HepG2 (cell line): ENCODE measurements around the gene MRM1. TPM values are rescaled to one million over a fixed set of nuclear protein-coding genes. Genes with fewer than 3 reads are reported as not detected.
A peak's percentile ranks its signal among the peaks of the same experiment; 100 is the strongest.

Source experiments
- ARHGAP35 ChIP-seq: sonication (generic); formaldehyde crosslinking; IDR thresholded peaks from 2 replicates; pipeline ENCODE4 v1.9.0; 2022; ENCODE audit warnings: mild to moderate bottlenecking, inconsistent platforms, moderate library complexity, missing genetic modification reagents, borderline replicate concordance
- ARID2 ChIP-seq: sonication (generic); formaldehyde crosslinking; IDR thresholded peaks from 2 replicates; pipeline ENCODE4 v1.8.1; 2022; ENCODE audit warnings: mild to moderate bottlenecking, missing genetic modification reagents, borderline replicate concordance
- CENPX ChIP-seq: sonication (generic); formaldehyde crosslinking; IDR thresholded peaks from 2 replicates; pipeline ENCODE4 v1.9.0; 2021; ENCODE audit warnings: mild to moderate bottlenecking, missing genetic modification reagents, moderate library complexity
- FOXC1 ChIP-seq: sonication (generic); formaldehyde crosslinking; IDR thresholded peaks from 2 replicates; pipeline ENCODE4 v1.8.0; 2022; ENCODE audit warnings: mild to moderate bottlenecking, missing genetic modification reagents, borderline replicate concordance
- HDAC2 ChIP-seq: sonication (generic); formaldehyde crosslinking; IDR thresholded peaks from 2 replicates; pipeline ENCODE4 v1.4.0; 2020; ENCODE audit warnings: missing genetic modification reagents
- HOXD1 ChIP-seq: sonication (generic); formaldehyde crosslinking; IDR thresholded peaks from 2 replicates; pipeline ENCODE4 v1.5.0; 2020; ENCODE audit warnings: missing genetic modification reagents
- MTF1 ChIP-seq: sonication (generic); formaldehyde crosslinking; IDR thresholded peaks from 2 replicates; pipeline ENCODE4 v1.5.0; 2020; ENCODE audit warnings: missing genetic modification reagents
- MXI1 ChIP-seq: IDR thresholded peaks from 3 replicates; pipeline ENCODE4 v1.6.1; 2012; ENCODE audit warnings: low read depth, low read length, inconsistent platforms, borderline replicate concordance
- NR2F6 ChIP-seq, 2 experiments: IDR thresholded peaks; 2 replicates each; pipeline ENCODE4 v1.6.1; 2016; ENCODE audit warnings: antibody characterized with exemption in 1 of 2, mild to moderate bottlenecking in 1 of 2
- SPEN ChIP-seq: sonication (generic); formaldehyde crosslinking; IDR thresholded peaks from 2 replicates; pipeline ENCODE4 v1.5.1; 2020; ENCODE audit warnings: low read depth, mild to moderate bottlenecking, missing genetic modification reagents
- TOE1 ChIP-seq: sonication (generic); formaldehyde crosslinking; IDR thresholded peaks from 2 replicates; pipeline ENCODE4 v1.4.0; 2020; ENCODE audit warnings: mild to moderate bottlenecking, missing genetic modification reagents
- TRIM24 ChIP-seq: sonication (generic); formaldehyde crosslinking; IDR thresholded peaks from 2 replicates; pipeline ENCODE4 v1.8.0; 2022; ENCODE audit warnings: mild to moderate bottlenecking, missing genetic modification reagents
- ZBTB7A ChIP-seq: sonication (generic); formaldehyde crosslinking; IDR thresholded peaks from 2 replicates; pipeline ENCODE4 v1.8.0; 2022; ENCODE audit warnings: mild to moderate bottlenecking, missing genetic modification reagents
- ZNF12 ChIP-seq: sonication (generic); formaldehyde crosslinking; IDR thresholded peaks from 2 replicates; pipeline ENCODE4 v1.5.0; 2020; ENCODE audit warnings: missing genetic modification reagents
- ZNF264 ChIP-seq: sonication (generic); formaldehyde crosslinking; IDR thresholded peaks from 2 replicates; pipeline ENCODE4 v1.4.0; 2020; ENCODE audit warnings: missing genetic modification reagents
- ZNF577 ChIP-seq: sonication (generic); formaldehyde crosslinking; IDR thresholded peaks from 2 replicates; pipeline ENCODE4 v1.4.0; 2020; ENCODE audit warnings: mild to moderate bottlenecking, low read depth, missing genetic modification reagents, borderline replicate concordance
- polyA plus RNA-seq, 8 experiments: library from polyadenylated mRNA; depleted of rRNA in 3 of 8; stranded (reverse) in 7 of 8; unstranded in 1 of 8; fragments of >200 nt; fragmentation: Illumina TruSeq in 4 of 8; extraction: Trizol in 4 of 8; gene quantifications; 2 replicates each; pipeline versions ENCODE4 v1.2.1 to v1.2.3, GENCODE V29; 2011 to 2016; ENCODE audit warnings: low read depth in 4 of 8, missing spikeins in 1 of 8, mixed read lengths in 1 of 8; ENCODE audit not compliant: insufficient read depth in 1 of 8
- total RNA-seq, 5 experiments: library from RNA; depleted of rRNA; stranded (reverse); fragments of >200 nt; fragmentation: Illumina TruSeq; extraction: Trizol; gene quantifications; 2 replicates each; pipeline ENCODE4 v1.2.3, GENCODE V29; 2016; ENCODE audit warnings: low read depth in 1 of 5
- TF ChIP-seq, protein P1 (sequence below): sonication (generic); formaldehyde crosslinking; IDR thresholded peaks from 2 replicates; pipeline ENCODE4 v1.9.0; 2021; ENCODE audit warnings: mild to moderate bottlenecking, missing genetic modification reagents
- TF ChIP-seq, protein P2 (sequence below): IDR thresholded peaks from 2 replicates; pipeline ENCODE4 v1.6.1; 2012; ENCODE audit warnings: low read length, improper control_type of control experiment
- TF ChIP-seq, protein P3 (sequence below): sonication (generic); formaldehyde crosslinking; IDR thresholded peaks from 2 replicates; pipeline ENCODE4 v1.5.0; 2020; ENCODE audit warnings: missing genetic modification reagents

Gene MRM1
- total and polyA plus RNA-seq, 2 of the 13 experiments (the other 11 are each of a cell fraction or from before 2014, with no cell fraction given) = 4.1 to 11.3 TPM

DNA sequence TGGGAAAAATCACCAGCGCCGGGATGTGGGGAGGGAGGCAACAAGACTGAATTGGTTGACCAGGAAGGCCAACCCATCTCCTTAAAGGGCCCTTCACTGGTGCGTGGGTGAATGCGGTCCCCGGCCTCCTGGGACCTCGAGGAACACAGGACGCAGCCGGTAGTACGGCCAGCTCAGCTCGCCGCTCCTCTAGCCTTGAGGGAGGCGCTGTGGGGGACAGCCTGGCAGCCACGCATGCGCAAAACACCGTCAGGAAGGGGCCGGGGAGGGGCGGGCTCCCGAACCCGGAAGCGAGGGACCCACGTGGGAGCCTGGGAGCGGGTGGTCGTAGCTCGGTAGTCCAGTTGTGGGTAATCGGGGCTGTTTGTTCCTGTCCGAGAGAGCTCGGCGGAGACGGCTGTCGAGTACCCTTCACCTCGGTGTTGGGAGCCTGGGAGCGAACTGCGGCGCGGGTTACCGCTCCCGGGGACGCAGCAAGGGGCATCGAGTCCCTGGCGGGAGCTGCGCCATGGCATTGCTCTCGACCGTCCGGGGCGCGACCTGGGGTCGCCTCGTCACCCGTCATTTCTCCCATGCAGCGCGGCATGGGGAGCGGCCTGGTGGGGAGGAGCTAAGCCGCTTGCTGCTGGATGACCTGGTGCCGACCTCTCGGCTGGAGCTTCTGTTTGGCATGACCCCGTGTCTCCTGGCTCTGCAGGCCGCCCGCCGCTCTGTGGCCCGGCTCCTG is at the start of gene MRM1 (continued):
- TF ChIP-seq, protein P1, sequence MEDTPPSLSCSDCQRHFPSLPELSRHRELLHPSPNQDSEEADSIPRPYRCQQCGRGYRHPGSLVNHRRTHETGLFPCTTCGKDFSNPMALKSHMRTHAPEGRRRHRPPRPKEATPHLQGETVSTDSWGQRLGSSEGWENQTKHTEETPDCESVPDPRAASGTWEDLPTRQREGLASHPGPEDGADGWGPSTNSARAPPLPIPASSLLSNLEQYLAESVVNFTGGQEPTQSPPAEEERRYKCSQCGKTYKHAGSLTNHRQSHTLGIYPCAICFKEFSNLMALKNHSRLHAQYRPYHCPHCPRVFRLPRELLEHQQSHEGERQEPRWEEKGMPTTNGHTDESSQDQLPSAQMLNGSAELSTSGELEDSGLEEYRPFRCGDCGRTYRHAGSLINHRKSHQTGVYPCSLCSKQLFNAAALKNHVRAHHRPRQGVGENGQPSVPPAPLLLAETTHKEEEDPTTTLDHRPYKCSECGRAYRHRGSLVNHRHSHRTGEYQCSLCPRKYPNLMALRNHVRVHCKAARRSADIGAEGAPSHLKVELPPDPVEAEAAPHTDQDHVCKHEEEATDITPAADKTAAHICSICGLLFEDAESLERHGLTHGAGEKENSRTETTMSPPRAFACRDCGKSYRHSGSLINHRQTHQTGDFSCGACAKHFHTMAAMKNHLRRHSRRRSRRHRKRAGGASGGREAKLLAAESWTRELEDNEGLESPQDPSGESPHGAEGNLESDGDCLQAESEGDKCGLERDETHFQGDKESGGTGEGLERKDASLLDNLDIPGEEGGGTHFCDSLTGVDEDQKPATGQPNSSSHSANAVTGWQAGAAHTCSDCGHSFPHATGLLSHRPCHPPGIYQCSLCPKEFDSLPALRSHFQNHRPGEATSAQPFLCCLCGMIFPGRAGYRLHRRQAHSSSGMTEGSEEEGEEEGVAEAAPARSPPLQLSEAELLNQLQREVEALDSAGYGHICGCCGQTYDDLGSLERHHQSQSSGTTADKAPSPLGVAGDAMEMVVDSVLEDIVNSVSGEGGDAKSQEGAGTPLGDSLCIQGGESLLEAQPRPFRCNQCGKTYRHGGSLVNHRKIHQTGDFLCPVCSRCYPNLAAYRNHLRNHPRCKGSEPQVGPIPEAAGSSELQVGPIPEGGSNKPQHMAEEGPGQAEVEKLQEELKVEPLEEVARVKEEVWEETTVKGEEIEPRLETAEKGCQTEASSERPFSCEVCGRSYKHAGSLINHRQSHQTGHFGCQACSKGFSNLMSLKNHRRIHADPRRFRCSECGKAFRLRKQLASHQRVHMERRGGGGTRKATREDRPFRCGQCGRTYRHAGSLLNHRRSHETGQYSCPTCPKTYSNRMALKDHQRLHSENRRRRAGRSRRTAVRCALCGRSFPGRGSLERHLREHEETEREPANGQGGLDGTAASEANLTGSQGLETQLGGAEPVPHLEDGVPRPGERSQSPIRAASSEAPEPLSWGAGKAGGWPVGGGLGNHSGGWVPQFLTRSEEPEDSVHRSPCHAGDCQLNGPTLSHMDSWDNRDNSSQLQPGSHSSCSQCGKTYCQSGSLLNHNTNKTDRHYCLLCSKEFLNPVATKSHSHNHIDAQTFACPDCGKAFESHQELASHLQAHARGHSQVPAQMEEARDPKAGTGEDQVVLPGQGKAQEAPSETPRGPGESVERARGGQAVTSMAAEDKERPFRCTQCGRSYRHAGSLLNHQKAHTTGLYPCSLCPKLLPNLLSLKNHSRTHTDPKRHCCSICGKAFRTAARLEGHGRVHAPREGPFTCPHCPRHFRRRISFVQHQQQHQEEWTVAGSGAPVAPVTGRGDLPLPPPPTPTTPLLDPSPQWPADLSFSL (CRISPR knock-in tag) = no peak
- 0 out of 2 replicates have a peak, but pooled peaks have one; percentile 6 for TF ChIP-seq HOXD1 (CRISPR knock-in tag)
- TF ChIP-seq TRIM24 = no peak
- TF ChIP-seq ZBTB7A (CRISPR knock-in tag) = no peak; the same call in none of the 2 replicates
- peak; percentile 27; the same call in 1 of the 2 replicates for TF ChIP-seq ZNF264
- TF ChIP-seq NR2F6 (IDR thresholded peaks at IDR 0.05) = no peak
- TF ChIP-seq NR2F6 (CRISPR knock-in tag; IDR thresholded peaks at IDR 0.05) = 0 out of 2 replicates have a peak, but pooled peaks have one; percentile 27
- no peak for TF ChIP-seq ZNF12 (CRISPR knock-in tag)
- peak; percentile 82; the same call in 1 of the 2 replicates for TF ChIP-seq FOXC1 (CRISPR knock-in tag)
- no peak for TF ChIP-seq ARHGAP35 (CRISPR knock-in tag)
- TF ChIP-seq ZNF577 (CRISPR knock-in tag) = no peak
- peak; percentile 15; the same call in 1 of the 2 replicates for TF ChIP-seq SPEN (CRISPR knock-in tag)
- no peak for TF ChIP-seq TOE1
- TF ChIP-seq MTF1 (CRISPR knock-in tag) = no peak
- TF ChIP-seq, protein P2, sequence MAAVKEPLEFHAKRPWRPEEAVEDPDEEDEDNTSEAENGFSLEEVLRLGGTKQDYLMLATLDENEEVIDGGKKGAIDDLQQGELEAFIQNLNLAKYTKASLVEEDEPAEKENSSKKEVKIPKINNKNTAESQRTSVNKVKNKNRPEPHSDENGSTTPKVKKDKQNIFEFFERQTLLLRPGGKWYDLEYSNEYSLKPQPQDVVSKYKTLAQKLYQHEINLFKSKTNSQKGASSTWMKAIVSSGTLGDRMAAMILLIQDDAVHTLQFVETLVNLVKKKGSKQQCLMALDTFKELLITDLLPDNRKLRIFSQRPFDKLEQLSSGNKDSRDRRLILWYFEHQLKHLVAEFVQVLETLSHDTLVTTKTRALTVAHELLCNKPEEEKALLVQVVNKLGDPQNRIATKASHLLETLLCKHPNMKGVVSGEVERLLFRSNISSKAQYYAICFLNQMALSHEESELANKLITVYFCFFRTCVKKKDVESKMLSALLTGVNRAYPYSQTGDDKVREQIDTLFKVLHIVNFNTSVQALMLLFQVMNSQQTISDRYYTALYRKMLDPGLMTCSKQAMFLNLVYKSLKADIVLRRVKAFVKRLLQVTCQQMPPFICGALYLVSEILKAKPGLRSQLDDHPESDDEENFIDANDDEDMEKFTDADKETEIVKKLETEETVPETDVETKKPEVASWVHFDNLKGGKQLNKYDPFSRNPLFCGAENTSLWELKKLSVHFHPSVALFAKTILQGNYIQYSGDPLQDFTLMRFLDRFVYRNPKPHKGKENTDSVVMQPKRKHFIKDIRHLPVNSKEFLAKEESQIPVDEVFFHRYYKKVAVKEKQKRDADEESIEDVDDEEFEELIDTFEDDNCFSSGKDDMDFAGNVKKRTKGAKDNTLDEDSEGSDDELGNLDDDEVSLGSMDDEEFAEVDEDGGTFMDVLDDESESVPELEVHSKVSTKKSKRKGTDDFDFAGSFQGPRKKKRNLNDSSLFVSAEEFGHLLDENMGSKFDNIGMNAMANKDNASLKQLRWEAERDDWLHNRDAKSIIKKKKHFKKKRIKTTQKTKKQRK = no peak
- no peak for TF ChIP-seq CENPX
- TF ChIP-seq, protein P3, sequence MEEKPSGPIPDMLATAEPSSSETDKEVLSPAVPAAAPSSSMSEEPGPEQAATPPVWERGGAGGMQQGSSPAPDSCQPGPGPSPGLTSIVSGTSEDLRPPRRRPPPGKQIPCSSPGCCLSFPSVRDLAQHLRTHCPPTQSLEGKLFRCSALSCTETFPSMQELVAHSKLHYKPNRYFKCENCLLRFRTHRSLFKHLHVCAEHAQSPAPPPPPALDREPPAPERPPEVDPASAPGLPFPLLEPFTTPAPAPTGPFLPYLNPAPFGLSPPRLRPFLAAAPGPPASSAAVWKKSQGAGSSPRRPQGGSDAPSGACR (CRISPR knock-in tag) = peak; percentile 89
- peak; percentile 99; the same call in 2 of the 3 replicates for TF ChIP-seq MXI1
- TF ChIP-seq HDAC2 = peak; percentile 47
- TF ChIP-seq ARID2 (CRISPR knock-in tag) = no peak
